ENCODE measurements around the gene TRAPPC14. TPM values are rescaled to one million over a fixed set of nuclear protein-coding genes. Genes with fewer than 3 reads are reported as not detected.

The TRAPPC14 gene
- polyA plus RNA-seq, 4 donors: 14.4 to 32.2 (median 19.1) TPM

DNA sequence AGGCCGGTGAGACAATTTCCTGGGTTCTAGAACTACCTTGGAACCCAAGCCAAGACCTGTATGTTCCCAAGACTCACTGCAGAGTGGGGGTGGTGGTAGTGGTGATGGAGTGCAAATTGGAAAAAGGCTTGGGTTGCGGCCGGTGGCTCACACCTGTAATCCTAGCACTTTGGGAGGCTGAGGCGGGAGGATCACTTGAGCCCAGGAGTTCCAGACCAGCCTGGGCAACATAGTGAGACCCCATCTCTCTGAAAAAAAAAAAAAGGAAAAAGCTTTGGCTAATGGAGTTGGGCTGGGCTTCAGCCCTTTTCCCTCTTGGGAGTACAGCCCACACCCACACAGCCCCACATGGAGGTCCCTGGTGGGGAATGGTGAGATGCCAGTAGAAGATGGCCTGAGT, 53.0 kb downstream of the TRAPPC14 start:
- no peak for DNase-seq (ENCODE audit: low read depth in 4 of 4, low spot score in 3 of 4)

Other genes with a start within 250 kb of the TRAPPC14 start
- gene TRIM4, start 239.2 kb downstream of the TRAPPC14 start, polyA plus RNA-seq (ENCODE audit: insufficient read length in 4 of 4): 10 to 100 TPM; 28.8 to 39.6 (median 35.8) TPM
- 1 to 10 TPM in 3 of 4 donors, under 1 TPM in 1; 0.87 to 1.5 (median 1.2) TPM for gene GJC3, start 229.1 kb downstream of the TRAPPC14 start, polyA plus RNA-seq (ENCODE audit: insufficient read length in 4 of 4)
- gene AZGP1, start 182.7 kb downstream of the TRAPPC14 start, polyA plus RNA-seq (ENCODE audit: insufficient read length in 4 of 4): 10 to 100 TPM in 3 of 4 donors, 1 to 10 TPM in 1; 2.5 to 62.9 (median 43.6) TPM
- 10 to 100 TPM; 47.5 to 62.2 (median 58.1) TPM for gene ZKSCAN1, start 143.1 kb downstream of the TRAPPC14 start, polyA plus RNA-seq (ENCODE audit: insufficient read length in 4 of 4)
- 10 to 100 TPM; 18.1 to 22.8 (median 20.9) TPM for gene ZSCAN21, start 108.9 kb downstream of the TRAPPC14 start, polyA plus RNA-seq (ENCODE audit: insufficient read length in 4 of 4)
- 10 to 100 TPM; 35.6 to 57.3 (median 54.5) TPM for gene ZNF3, start 77.0 kb downstream of the TRAPPC14 start, polyA plus RNA-seq (ENCODE audit: insufficient read length in 4 of 4)
- 100 to 1,000 TPM; 103 to 137 (median 126) TPM for gene COPS6, start 69.8 kb downstream of the TRAPPC14 start, polyA plus RNA-seq (ENCODE audit: insufficient read length in 4 of 4)
- 100 to 1,000 TPM in 3 of 4 donors, 10 to 100 TPM in 1; 94.6 to 165 (median 144) TPM for gene MCM7, start 57.3 kb downstream of the TRAPPC14 start, polyA plus RNA-seq (ENCODE audit: insufficient read length in 4 of 4)
- gene AP4M1, start 57.1 kb downstream of the TRAPPC14 start, polyA plus RNA-seq (ENCODE audit: insufficient read length in 4 of 4): 10 to 100 TPM; 26.1 to 39.2 (median 29.8) TPM
- 10 to 100 TPM; 46.3 to 69.7 (median 59.6) TPM for gene TAF6, start 39.4 kb downstream of the TRAPPC14 start, polyA plus RNA-seq (ENCODE audit: insufficient read length in 4 of 4)
- gene CNPY4, start 39.1 kb downstream of the TRAPPC14 start, polyA plus RNA-seq (ENCODE audit: insufficient read length in 4 of 4): 10 to 100 TPM; 40.7 to 90.5 (median 45.0) TPM
- 1 to 10 TPM in 3 of 4 donors, under 1 TPM in 1; 0.99 to 2.3 (median 1.6) TPM for gene MBLAC1, start 31.8 kb downstream of the TRAPPC14 start, polyA plus RNA-seq (ENCODE audit: insufficient read length in 4 of 4)
- 100 to 1,000 TPM in 1 of 4 donors, 10 to 100 TPM in 3; 79.5 to 129 (median 92.6) TPM for gene LAMTOR4, start 9.8 kb downstream of the TRAPPC14 start, polyA plus RNA-seq (ENCODE audit: insufficient read length in 4 of 4)
- gene GAL3ST4, start 9.9 kb upstream of the TRAPPC14 start, polyA plus RNA-seq (ENCODE audit: insufficient read length in 4 of 4): 10 to 100 TPM in 1 of 4 donors, 1 to 10 TPM in 3; 5.8 to 14.2 (median 8.1) TPM
- gene GPC2, start 18.7 kb upstream of the TRAPPC14 start, polyA plus RNA-seq (ENCODE audit: insufficient read length in 4 of 4): 10 to 100 TPM in 1 of 4 donors, 1 to 10 TPM in 3; 6.4 to 18.3 (median 8.8) TPM
- gene STAG3, start 19.2 kb upstream of the TRAPPC14 start, polyA plus RNA-seq (ENCODE audit: insufficient read length in 4 of 4): 10 to 100 TPM; 11.3 to 31.0 (median 17.0) TPM
- 1 to 10 TPM; 3.5 to 8.5 (median 5.2) TPM for gene PVRIG, start 61.2 kb upstream of the TRAPPC14 start, polyA plus RNA-seq (ENCODE audit: insufficient read length in 4 of 4)
- gene SPDYE3, start 149.0 kb upstream of the TRAPPC14 start, polyA plus RNA-seq (ENCODE audit: insufficient read length in 4 of 4): 1 to 10 TPM; 5.0 to 8.9 (median 6.8) TPM
- 10 to 100 TPM; 21.5 to 61.4 (median 32.0) TPM for gene PILRB, start 199.4 kb upstream of the TRAPPC14 start, polyA plus RNA-seq (ENCODE audit: insufficient read length in 4 of 4)
- gene PILRA, start 214.8 kb upstream of the TRAPPC14 start, polyA plus RNA-seq (ENCODE audit: insufficient read length in 4 of 4): 1 to 10 TPM; 4.1 to 6.9 (median 4.9) TPM

Data from left renal pelvis (tissue), 4 donors.